ENCODE data around the gene ICAM2.

- TF ChIP-seq CTCF (IDR thresholded peaks at IDR 0.05 in 4 of 5, conservative IDR thresholded peaks at IDR 0.05 in 1 of 5) (no peak), POLR2A (IDR thresholded peaks at IDR 0.05) (no peak)
Observed at GRCh38 chr17:64067657-64068056, 47.2 kb upstream of the ICAM2 start.
